Liver (tissue), 3 donors: ENCODE data around the gene PAK2.
A peak's percentile ranks its signal among the peaks of the same experiment; 100 is the strongest.

ENCODE experiments used
- RXRA ChIP-seq, 2 donors: IDR thresholded peaks; 2 replicates each; pipeline ENCODE4 v1.6.1; 2017 to 2018; ENCODE audit warnings: antibody characterized with exemption in 2 of 2, mild to moderate bottlenecking in 1 of 2
- SP1 ChIP-seq: IDR thresholded peaks from 2 replicates; pipeline ENCODE4 v1.6.1; 2018; ENCODE audit warnings: antibody characterized with exemption, mild to moderate bottlenecking
- TAF1 ChIP-seq: conservative IDR thresholded peaks from 2 replicates; pipeline ENCODE4 v1.6.1; 2016; ENCODE audit warnings: antibody characterized with exemption, mild to moderate bottlenecking
- YY1 ChIP-seq: IDR thresholded peaks from 2 replicates; pipeline ENCODE4 v1.6.1; 2016; ENCODE audit warnings: antibody characterized with exemption, mild to moderate bottlenecking
- TF ChIP-seq, protein P1 (sequence below): fragments of 150-350 bp; IDR thresholded peaks from 2 replicates; pipeline ENCODE4 v1.5.1; 2017; ENCODE audit warnings: improper control_type of control experiment, low read depth, low read length; ENCODE audit not compliant: missing input control
- TF ChIP-seq, protein P2 (sequence below): IDR thresholded peaks from 2 replicates; pipeline ENCODE4 v1.6.1; 2016; ENCODE audit warnings: antibody characterized with exemption, mild to moderate bottlenecking
- TF ChIP-seq, protein P3 (sequence below): IDR thresholded peaks from 2 replicates; pipeline ENCODE4 v1.6.1; 2016; ENCODE audit warnings: antibody characterized with exemption
- donor health status: healthy.
- donor health status: healthy.

DNA sequence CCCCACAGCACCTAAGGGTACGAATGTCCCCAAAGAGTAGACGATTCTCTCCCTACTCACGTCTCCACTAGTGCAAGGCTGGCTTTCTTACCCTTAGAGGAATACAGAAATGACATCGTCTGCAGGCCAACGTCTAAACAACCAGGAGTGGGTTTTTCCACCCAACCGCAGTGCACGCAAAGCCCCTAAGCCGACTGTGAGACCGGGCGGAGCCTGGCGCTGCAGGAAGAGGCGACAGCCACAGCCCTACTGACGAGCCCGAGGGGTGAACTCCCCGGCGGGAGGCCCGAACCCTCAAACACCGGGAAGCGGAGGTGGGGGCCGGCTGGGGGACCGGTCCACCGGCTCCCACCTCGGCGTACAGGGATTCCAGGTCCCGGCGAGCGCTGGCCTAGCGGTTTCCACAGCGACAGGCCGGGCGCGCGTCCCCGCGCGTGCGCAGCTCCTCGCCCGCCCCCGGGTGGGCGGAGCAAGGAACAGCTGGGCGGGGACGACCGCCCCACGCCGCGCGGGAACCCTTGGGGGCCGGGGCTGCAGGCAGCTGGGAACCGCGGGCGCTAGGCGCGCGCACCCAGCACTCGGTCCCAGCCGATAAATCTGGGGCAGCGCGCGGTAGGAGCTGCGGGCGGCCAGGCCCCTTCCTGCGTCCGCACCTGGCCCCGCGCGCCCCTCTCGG, 27.7 kb upstream of the PAK2 start, which contains the start of the genes CEP19 and PIGX:
- TF ChIP-seq, protein P1, sequence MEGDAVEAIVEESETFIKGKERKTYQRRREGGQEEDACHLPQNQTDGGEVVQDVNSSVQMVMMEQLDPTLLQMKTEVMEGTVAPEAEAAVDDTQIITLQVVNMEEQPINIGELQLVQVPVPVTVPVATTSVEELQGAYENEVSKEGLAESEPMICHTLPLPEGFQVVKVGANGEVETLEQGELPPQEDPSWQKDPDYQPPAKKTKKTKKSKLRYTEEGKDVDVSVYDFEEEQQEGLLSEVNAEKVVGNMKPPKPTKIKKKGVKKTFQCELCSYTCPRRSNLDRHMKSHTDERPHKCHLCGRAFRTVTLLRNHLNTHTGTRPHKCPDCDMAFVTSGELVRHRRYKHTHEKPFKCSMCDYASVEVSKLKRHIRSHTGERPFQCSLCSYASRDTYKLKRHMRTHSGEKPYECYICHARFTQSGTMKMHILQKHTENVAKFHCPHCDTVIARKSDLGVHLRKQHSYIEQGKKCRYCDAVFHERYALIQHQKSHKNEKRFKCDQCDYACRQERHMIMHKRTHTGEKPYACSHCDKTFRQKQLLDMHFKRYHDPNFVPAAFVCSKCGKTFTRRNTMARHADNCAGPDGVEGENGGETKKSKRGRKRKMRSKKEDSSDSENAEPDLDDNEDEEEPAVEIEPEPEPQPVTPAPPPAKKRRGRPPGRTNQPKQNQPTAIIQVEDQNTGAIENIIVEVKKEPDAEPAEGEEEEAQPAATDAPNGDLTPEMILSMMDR, result no peak
- peak; percentile 14 for TF ChIP-seq SP1
- TF ChIP-seq, protein P2, sequence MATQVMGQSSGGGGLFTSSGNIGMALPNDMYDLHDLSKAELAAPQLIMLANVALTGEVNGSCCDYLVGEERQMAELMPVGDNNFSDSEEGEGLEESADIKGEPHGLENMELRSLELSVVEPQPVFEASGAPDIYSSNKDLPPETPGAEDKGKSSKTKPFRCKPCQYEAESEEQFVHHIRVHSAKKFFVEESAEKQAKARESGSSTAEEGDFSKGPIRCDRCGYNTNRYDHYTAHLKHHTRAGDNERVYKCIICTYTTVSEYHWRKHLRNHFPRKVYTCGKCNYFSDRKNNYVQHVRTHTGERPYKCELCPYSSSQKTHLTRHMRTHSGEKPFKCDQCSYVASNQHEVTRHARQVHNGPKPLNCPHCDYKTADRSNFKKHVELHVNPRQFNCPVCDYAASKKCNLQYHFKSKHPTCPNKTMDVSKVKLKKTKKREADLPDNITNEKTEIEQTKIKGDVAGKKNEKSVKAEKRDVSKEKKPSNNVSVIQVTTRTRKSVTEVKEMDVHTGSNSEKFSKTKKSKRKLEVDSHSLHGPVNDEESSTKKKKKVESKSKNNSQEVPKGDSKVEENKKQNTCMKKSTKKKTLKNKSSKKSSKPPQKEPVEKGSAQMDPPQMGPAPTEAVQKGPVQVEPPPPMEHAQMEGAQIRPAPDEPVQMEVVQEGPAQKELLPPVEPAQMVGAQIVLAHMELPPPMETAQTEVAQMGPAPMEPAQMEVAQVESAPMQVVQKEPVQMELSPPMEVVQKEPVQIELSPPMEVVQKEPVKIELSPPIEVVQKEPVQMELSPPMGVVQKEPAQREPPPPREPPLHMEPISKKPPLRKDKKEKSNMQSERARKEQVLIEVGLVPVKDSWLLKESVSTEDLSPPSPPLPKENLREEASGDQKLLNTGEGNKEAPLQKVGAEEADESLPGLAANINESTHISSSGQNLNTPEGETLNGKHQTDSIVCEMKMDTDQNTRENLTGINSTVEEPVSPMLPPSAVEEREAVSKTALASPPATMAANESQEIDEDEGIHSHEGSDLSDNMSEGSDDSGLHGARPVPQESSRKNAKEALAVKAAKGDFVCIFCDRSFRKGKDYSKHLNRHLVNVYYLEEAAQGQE, result no peak
- TF ChIP-seq, protein P3, sequence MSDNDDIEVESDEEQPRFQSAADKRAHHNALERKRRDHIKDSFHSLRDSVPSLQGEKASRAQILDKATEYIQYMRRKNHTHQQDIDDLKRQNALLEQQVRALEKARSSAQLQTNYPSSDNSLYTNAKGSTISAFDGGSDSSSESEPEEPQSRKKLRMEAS, result no peak
- no peak for TF ChIP-seq YY1
- TF ChIP-seq TAF1, result no peak
- TF ChIP-seq RXRA (IDR thresholded peaks at IDR 0.05), result no peak
